Head of caudate nucleus (tissue), 42 donors: ENCODE data around the gene TMEM161A.
A peak's percentile ranks its signal among the peaks of the same experiment; 100 is the strongest.
"Not testable (repeated sequence)": the region's sequence is repeated elsewhere in the genome, so short reads cannot be mapped to it uniquely, and the experiment has no call there.

ENCODE experiments used
- DNase-seq, 42 donors: peaks; one replicate each; pipeline versions ENCODE4 v3.0.0 to v3.0.0-alpha.2; 2020 to 2021; ENCODE audit warnings: mixed read lengths in 7 of 42
- intact Hi-C: fragments of 100-400 bp; cut with DNase I; formaldehyde crosslinking; loops from one replicate; pipeline ENCODE4 v1.15.0; 2022

The TMEM161A gene

GRCh38 chr19:19138109-19138981, at the start of gene TMEM161A:
Gene TMEM161A, minus strand, starts transcription at chr19:19138478. Its CDS starts 50 bp downstream, at chr19:19138428.
- DNase-seq: peak; percentile 95 to 99 (median 98)
- intact Hi-C loops: no loop called here

- intact Hi-C loops: no loop called here
- DNase-seq: no peak
Measured at GRCh38 chr19:19186742-19187141, 48.5 kb upstream of the TMEM161A start.

GRCh38 chr19:19185853-19186740, 47.8 kb upstream of the TMEM161A start:
- intact Hi-C loops: no loop called here
- peak in 32 of 42 donors; percentile 15 to 69 (median 50) for DNase-seq

GRCh38 chr19:19181488-19181998, 43.3 kb upstream of the TMEM161A start:
- DNase-seq: no peak
- intact Hi-C loops: no loop called here

- no peak for DNase-seq
- intact Hi-C loops: no loop called here
Measured at GRCh38 chr19:19179548-19180441, 41.5 kb upstream of the TMEM161A start.

- intact Hi-C loops: no loop called here
- no peak for DNase-seq
Measured at GRCh38 chr19:19176950-19177349, 38.7 kb upstream of the TMEM161A start.

- DNase-seq, intact Hi-C loops: not testable (repeated sequence)
Measured at GRCh38 chr19:19173243-19173642, 35.0 kb upstream of the TMEM161A start.

- DNase-seq: no peak
- intact Hi-C loops: no loop called here
Measured at GRCh38 chr19:19171821-19172532, 33.7 kb upstream of the TMEM161A start.

- no peak for DNase-seq
- intact Hi-C loops: no loop called here
Measured at GRCh38 chr19:19170873-19171672, 32.8 kb upstream of the TMEM161A start.

- intact Hi-C loops: no loop called here
- peak; percentile 41 to 92 (median 77) for DNase-seq
Measured at GRCh38 chr19:19170053-19170872, 32.0 kb upstream of the TMEM161A start, which contains the start of gene MEF2B. Gene MEF2B, minus strand, starts transcription at chr19:19170263. Its CDS starts 19,528 bp downstream, at chr19:19150735.

GRCh38 chr19:19169236-19170052, 31.2 kb upstream of the TMEM161A start:
- intact Hi-C loops: no loop called here
- no peak for DNase-seq

- DNase-seq: no peak
- intact Hi-C loops: no loop called here
Measured at GRCh38 chr19:19167612-19168011, 29.3 kb upstream of the TMEM161A start.

GRCh38 chr19:19165396-19165795, 27.1 kb upstream of the TMEM161A start:
- intact Hi-C loops: no loop called here
- DNase-seq: no peak

- no peak for DNase-seq
- intact Hi-C loops: no loop called here
Measured at GRCh38 chr19:19162495-19162894, 24.2 kb upstream of the TMEM161A start.

- intact Hi-C loops: no loop called here
- no peak for DNase-seq
Measured at GRCh38 chr19:19160461-19161035, 22.3 kb upstream of the TMEM161A start.
